Adrenal gland (tissue), 5 donors: ENCODE measurements around the gene RFFL.

Source experiments
- POLR2A ChIP-seq, 2 donors: fragments of 450-650 bp; IDR thresholded peaks; one replicate each; pipeline ENCODE4 v1.6.1; 2017; ENCODE audit warnings: antibody characterized with exemption in 2 of 2, mild to moderate bottlenecking in 2 of 2, moderate library complexity in 1 of 2
- TF ChIP-seq, protein P1 (sequence below), 6 experiments: fragments of 450-650 bp in 4 of 6; fragments of 200-600 bp in 2 of 6; sonication (generic) in 1 of 6; IDR thresholded peaks; 1 replicate in 5 of 6; 2 replicates in 1 of 6; pipeline versions ENCODE4 v1.5.1 to v1.8.0; 2016 to 2021; ENCODE audit warnings: antibody characterized with exemption in 6 of 6, mild to moderate bottlenecking in 2 of 6, moderate library complexity in 1 of 6
- donor health status: DM: no; HTN: no; CAD: no.

DNA sequence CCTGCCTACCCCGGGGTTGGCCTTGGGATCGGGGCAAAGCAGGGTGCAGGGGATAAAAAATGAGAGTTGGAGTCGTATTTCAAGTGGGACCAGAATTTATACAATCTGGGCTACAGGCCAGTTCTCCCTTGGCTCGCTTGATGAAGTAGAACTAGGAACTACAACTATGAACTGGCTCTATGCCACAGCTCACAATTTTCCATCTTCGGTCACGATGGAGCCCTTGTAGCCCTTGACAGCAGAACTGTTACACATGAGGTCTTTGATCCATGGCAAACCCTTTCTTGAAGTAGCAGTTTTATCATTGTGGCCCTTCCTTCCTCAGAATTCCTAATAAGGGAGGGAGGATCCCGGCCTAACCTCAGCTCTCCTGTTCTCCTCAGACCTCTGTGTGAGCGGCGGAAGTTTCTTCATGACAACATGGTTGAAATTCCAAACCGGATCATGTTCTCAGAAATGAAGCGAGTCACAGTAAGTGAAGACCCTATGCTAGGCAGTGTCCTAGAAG lies 66.1 kb downstream of the RFFL start:
- TF ChIP-seq, protein P1, sequence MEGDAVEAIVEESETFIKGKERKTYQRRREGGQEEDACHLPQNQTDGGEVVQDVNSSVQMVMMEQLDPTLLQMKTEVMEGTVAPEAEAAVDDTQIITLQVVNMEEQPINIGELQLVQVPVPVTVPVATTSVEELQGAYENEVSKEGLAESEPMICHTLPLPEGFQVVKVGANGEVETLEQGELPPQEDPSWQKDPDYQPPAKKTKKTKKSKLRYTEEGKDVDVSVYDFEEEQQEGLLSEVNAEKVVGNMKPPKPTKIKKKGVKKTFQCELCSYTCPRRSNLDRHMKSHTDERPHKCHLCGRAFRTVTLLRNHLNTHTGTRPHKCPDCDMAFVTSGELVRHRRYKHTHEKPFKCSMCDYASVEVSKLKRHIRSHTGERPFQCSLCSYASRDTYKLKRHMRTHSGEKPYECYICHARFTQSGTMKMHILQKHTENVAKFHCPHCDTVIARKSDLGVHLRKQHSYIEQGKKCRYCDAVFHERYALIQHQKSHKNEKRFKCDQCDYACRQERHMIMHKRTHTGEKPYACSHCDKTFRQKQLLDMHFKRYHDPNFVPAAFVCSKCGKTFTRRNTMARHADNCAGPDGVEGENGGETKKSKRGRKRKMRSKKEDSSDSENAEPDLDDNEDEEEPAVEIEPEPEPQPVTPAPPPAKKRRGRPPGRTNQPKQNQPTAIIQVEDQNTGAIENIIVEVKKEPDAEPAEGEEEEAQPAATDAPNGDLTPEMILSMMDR (IDR thresholded peaks at IDR 0.05): no peak
- no peak for TF ChIP-seq POLR2A (IDR thresholded peaks at IDR 0.05)
